SU-DHL-6 (cell line): ENCODE measurements around the gene MYCBPAP.

Experiments
- CTCF ChIP-seq: fragments of 200-600 bp; sonication (generic); IDR thresholded peaks from one replicate; pipeline ENCODE4 v1.5.1; 2017; ENCODE audit warnings: antibody characterized with exemption, mild to moderate bottlenecking, low read length, moderate library complexity; ENCODE audit not compliant: insufficient read depth, poor library complexity, severe bottlenecking
- EZH2phosphoT487 ChIP-seq: fragments of 200-600 bp; sonication (generic), shearing (Covaris generic); conservative IDR thresholded peaks from 2 replicates; pipeline ENCODE4 v1.6.1; 2018; ENCODE audit warnings: mild to moderate bottlenecking, antibody characterized with exemption, low read length, moderate library complexity, mixed read lengths

- TF ChIP-seq EZH2phosphoT487 = no peak
- no peak for TF ChIP-seq CTCF
Observed at GRCh38 chr17:50499270-50499669, 9.0 kb upstream of the MYCBPAP start.
